SK-N-SH (cell line): ENCODE measurements around the gene SLIT2.

Source experiments
- CTCF ChIP-seq: fragments of 200-600 bp; sonication (generic); IDR thresholded peaks from 2 replicates; pipeline ENCODE4 v1.6.1; 2017; ENCODE audit warnings: antibody characterized with exemption, mild to moderate bottlenecking, moderate library complexity
- EP300 ChIP-seq, 2 experiments: IDR thresholded peaks; 2 replicates each; pipeline versions ENCODE4 v1.4.0 to v1.6.1; 2012; ENCODE audit warnings: borderline replicate concordance in 1 of 2, low read depth in 1 of 2, low read length in 1 of 2
- FOXJ3 ChIP-seq: sonication (generic); formaldehyde crosslinking; IDR thresholded peaks from 2 replicates; pipeline ENCODE4 v1.5.1; 2020; ENCODE audit warnings: mild to moderate bottlenecking, missing genetic modification reagents
- JUND ChIP-seq: IDR thresholded peaks from 2 replicates; pipeline ENCODE4 v1.4.0; 2012
- POLR2AphosphoS5 ChIP-seq: IDR thresholded peaks from 2 replicates; pipeline ENCODE4 v1.6.1; 2012; ENCODE audit warnings: low read depth, low read length
- RAD21 ChIP-seq: IDR thresholded peaks from 2 replicates; pipeline ENCODE4 v1.6.1; 2012; ENCODE audit warnings: mild to moderate bottlenecking, low read length
- YY1 ChIP-seq: IDR thresholded peaks from 2 replicates; pipeline ENCODE4 v1.4.0; 2012; ENCODE audit warnings: low read depth, mild to moderate bottlenecking
- ZBTB33 ChIP-seq: IDR thresholded peaks from 2 replicates; pipeline ENCODE4 v1.4.0; 2012; ENCODE audit warnings: low read depth, borderline replicate concordance

GRCh38 chr4:20272411-20272872 is 20.7 kb downstream of the SLIT2 start:
- TF ChIP-seq CTCF (no peak), RAD21 (no peak), POLR2AphosphoS5 (no peak), ZBTB33 (no peak), JUND (no peak), FOXJ3 (CRISPR knock-in tag) (no peak), YY1 (no peak), EP300 (IDR thresholded peaks at IDR 0.05; ENCODE audit: borderline replicate concordance in 1 of 2, low read depth in 1 of 2, low read length in 1 of 2) (no peak)
